ENCODE data around the gene DNAJC6. TPM values are rescaled to one million over a fixed set of nuclear protein-coding genes. Genes with fewer than 3 reads are reported as not detected.
A peak's percentile ranks its signal among the peaks of the same experiment; 100 is the strongest.

The DNAJC6 gene
- total RNA-seq, 1 donor from 2014 or later: 16.7 TPM

DNA sequence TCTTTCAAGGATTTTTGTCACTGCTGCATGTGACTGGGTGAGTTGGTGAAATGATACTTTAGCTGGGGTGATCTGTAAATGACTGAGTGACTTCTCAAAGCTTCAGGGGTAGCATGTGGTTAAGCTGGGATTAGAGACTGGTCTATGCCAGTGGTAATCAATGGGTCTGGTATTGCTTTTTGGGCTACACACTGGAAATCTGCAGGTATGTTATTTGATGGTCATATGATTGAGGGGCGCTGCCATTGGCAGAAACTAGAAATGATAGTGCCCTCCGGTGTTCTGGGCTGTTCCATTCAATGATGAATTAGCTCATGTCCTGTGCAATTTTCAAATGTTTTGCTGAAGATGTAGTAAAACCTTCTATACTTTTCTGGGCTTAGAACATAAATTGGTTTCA lies 39.7 kb upstream of the DNAJC6 start:
- Mint-ChIP-seq H3K9me3 (ENCODE audit: low read depth) (no peaks in the 10 kb centered on the region), H3K4me3 (ENCODE audit: unreplicated experiment) (no peak overlapping the region), H3K4me1 (ENCODE audit: low read depth) (peaks cover 17% of the 10 kb centered on the region), H3K36me3 (ENCODE audit: low read depth) (no peaks in the 10 kb centered on the region), H3K27me3 (ENCODE audit: low read depth) (no peaks in the 10 kb centered on the region), H3K27ac (ENCODE audit: unreplicated experiment) (no peak overlapping the region)
- TF ChIP-seq, protein P1, sequence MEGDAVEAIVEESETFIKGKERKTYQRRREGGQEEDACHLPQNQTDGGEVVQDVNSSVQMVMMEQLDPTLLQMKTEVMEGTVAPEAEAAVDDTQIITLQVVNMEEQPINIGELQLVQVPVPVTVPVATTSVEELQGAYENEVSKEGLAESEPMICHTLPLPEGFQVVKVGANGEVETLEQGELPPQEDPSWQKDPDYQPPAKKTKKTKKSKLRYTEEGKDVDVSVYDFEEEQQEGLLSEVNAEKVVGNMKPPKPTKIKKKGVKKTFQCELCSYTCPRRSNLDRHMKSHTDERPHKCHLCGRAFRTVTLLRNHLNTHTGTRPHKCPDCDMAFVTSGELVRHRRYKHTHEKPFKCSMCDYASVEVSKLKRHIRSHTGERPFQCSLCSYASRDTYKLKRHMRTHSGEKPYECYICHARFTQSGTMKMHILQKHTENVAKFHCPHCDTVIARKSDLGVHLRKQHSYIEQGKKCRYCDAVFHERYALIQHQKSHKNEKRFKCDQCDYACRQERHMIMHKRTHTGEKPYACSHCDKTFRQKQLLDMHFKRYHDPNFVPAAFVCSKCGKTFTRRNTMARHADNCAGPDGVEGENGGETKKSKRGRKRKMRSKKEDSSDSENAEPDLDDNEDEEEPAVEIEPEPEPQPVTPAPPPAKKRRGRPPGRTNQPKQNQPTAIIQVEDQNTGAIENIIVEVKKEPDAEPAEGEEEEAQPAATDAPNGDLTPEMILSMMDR (IDR thresholded peaks at IDR 0.05): no peak
- DNase-seq (ENCODE audit: low spot score): no peak

DNA sequence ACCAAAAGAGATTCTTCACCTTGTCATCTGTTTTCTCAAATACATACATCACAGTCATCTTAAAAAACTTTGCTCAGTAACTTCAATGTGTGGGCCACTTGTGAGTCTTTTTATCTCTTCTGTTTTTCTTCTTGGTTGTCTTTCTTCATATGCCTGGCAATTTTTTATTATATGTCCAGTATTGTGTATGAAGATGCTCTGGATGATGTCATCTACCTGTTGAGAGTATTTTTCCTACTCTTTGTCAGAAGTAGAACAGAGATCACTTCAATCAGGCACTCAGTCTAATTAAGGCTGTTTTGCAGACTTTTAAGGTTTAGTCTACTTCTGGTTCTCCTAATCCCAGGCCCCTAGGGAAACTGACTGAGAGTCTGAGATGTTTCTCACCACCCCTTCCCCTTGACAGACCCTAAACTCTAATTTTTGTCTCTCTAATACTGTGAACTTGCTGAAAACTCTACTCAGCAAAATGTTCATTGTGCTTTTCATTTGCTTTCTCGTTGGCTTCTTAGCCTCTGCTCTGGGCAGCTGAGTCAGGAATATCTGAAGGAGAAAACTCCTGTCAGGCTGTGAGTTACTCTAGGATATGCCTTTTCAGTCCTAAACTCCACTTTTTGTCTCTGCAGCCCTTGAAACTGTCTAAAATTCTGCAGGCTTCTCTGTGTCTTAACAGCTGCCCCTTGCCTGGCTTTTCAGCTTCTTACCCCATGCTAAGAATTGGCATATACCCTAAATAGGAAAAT lies 33.0 kb upstream of the DNAJC6 start:
- Mint-ChIP-seq H3K27ac (ENCODE audit: unreplicated experiment) (peak overlapping the region; percentile 8), H3K27me3 (ENCODE audit: low read depth) (no peaks in the 10 kb centered on the region), H3K9me3 (ENCODE audit: low read depth) (no peaks in the 10 kb centered on the region), H3K4me3 (ENCODE audit: unreplicated experiment) (no peak overlapping the region), H3K4me1 (ENCODE audit: low read depth) (peaks cover 47% of the 10 kb centered on the region), H3K36me3 (ENCODE audit: low read depth) (no peaks in the 10 kb centered on the region)
- DNase-seq (ENCODE audit: low spot score): no peak
- TF ChIP-seq, protein P1 (IDR thresholded peaks at IDR 0.05): no peak

DNA sequence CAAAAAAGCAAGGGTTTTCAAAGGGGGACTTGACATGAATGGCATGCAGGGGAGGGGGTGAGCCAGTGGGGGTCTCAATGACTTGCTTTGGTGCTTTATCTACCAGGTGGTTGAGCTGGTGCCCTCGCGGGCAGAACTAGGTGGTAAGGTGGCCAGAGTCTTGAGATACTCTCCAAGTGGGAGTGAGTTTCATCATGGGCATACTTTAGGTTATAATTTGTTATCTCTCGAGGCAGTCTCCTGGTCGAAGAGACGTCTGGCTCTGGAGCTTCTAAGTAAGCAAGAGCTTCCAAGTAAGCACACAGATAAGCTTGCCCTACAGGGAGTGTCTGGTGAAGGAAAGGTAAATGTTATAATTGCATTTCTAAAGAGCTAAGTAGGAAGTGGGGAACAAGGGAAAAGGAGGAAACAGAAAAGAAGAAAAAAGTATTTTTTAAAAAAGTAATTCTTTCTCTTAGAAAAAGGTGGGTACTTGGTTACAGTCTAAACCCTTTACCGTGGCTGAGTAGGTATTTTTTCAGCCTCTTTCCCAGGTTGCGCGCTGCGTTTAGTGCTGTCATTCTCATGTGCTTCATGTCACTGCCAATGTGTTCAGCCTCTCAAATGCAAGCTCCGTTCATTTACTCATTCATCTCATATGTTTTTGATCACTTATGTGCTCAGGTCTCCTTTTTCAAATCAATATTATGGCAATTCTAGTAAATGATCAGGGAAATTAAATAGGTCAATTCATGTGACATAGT lies 31.6 kb upstream of the DNAJC6 start:
- no peaks in the 10 kb centered on the region for H3K27me3 Mint-ChIP-seq (ENCODE audit: low read depth)
- H3K4me1 Mint-ChIP-seq (ENCODE audit: low read depth): peaks cover 54% of the 10 kb centered on the region
- TF ChIP-seq, protein P1 (IDR thresholded peaks at IDR 0.05): no peak
- no peaks in the 10 kb centered on the region for H3K9me3 Mint-ChIP-seq (ENCODE audit: low read depth)
- no peaks in the 10 kb centered on the region for H3K36me3 Mint-ChIP-seq (ENCODE audit: low read depth)
- peak overlapping the region; percentile 82 for H3K27ac Mint-ChIP-seq (ENCODE audit: unreplicated experiment)
- peak overlapping the region; percentile 49 for H3K4me3 Mint-ChIP-seq (ENCODE audit: unreplicated experiment)
- no peak for DNase-seq (ENCODE audit: low spot score)

DNA sequence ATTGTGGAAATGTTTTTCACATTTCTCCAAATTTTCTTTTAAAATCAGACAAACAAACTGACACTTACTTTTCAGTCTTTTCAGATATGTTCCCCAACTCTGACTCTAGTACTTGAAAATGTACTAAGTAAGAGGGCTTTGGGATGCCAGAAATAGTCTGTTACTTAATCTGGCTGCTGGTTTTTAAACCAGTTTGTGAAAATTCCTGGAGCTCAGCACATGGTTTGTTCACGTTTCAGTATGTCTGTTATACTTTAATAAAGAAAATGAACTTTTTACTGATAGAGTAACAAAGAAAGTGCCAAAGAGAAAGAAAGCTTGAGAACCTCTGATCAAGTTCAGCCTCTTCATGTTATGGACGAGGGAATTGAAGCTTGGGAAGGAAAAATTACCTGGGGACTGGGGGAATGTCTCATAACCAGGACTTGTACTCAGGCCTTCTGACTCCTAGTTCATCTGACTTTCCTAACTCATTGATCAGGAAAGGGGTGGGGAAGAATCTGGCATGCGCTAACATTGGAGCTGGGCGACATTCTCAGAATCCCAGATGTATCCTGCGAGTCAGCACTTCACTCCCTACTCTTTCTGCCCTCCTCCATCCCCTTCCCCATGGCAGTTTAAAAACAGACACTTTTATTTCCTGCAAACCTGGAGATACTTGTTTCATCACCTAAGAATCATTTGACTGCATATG lies 30.8 kb upstream of the DNAJC6 start:
- no peaks in the 10 kb centered on the region for H3K9me3 Mint-ChIP-seq (ENCODE audit: low read depth)
- H3K4me3 Mint-ChIP-seq (ENCODE audit: unreplicated experiment): peak overlapping the region; percentile 49
- no peaks in the 10 kb centered on the region for H3K27me3 Mint-ChIP-seq (ENCODE audit: low read depth)
- peaks cover 60% of the 10 kb centered on the region for H3K4me1 Mint-ChIP-seq (ENCODE audit: low read depth)
- TF ChIP-seq, protein P1 (IDR thresholded peaks at IDR 0.05): no peak
- no peaks in the 10 kb centered on the region for H3K36me3 Mint-ChIP-seq (ENCODE audit: low read depth)
- DNase-seq (ENCODE audit: low spot score): no peak
- peak overlapping the region; percentile 89 for H3K27ac Mint-ChIP-seq (ENCODE audit: unreplicated experiment)
